LNCAP (cell line): Measurements from ENCODE around the gene CLCN5.

Experiments
- TF ChIP-seq, protein P1 (sequence below): fragments of 450-650 bp; IDR thresholded peaks from 2 replicates; pipeline ENCODE4 v1.5.1; 2017; ENCODE audit warnings: mild to moderate bottlenecking

CLCN5 gene

GRCh38 chrX:50107470-50107869 lies 185.1 kb downstream of the CLCN5 start:
- TF ChIP-seq, protein P1, sequence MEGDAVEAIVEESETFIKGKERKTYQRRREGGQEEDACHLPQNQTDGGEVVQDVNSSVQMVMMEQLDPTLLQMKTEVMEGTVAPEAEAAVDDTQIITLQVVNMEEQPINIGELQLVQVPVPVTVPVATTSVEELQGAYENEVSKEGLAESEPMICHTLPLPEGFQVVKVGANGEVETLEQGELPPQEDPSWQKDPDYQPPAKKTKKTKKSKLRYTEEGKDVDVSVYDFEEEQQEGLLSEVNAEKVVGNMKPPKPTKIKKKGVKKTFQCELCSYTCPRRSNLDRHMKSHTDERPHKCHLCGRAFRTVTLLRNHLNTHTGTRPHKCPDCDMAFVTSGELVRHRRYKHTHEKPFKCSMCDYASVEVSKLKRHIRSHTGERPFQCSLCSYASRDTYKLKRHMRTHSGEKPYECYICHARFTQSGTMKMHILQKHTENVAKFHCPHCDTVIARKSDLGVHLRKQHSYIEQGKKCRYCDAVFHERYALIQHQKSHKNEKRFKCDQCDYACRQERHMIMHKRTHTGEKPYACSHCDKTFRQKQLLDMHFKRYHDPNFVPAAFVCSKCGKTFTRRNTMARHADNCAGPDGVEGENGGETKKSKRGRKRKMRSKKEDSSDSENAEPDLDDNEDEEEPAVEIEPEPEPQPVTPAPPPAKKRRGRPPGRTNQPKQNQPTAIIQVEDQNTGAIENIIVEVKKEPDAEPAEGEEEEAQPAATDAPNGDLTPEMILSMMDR = no peak

DNA sequence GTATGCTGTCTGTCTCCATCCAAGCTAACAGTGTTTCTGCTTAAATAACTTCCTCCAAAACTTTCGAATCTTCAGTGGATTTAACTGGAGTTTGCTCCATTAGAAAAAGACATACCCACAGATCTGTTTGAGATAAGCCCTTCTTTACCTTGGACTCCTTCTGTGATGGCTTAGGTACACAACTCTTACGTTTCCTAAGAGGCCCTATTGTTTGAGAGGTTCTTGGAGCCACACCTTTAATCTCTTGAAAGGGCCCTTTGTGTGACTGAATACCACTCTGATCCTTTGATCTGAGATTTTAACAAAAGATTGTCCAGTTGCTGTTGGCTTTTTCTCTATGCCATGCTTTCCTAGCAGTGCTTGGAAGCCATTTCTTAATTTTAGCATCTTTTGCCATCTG lies 185.9 kb downstream of the CLCN5 start:
- TF ChIP-seq, protein P1 = no peak

- TF ChIP-seq, protein P1 = no peak
Measured at GRCh38 chrX:50111742-50112141, 189.3 kb downstream of the CLCN5 start.

GRCh38 chrX:50114113-50114512 lies 191.7 kb downstream of the CLCN5 start:
- TF ChIP-seq, protein P1 = no peak

GRCh38 chrX:50115973-50116372 lies 193.6 kb downstream of the CLCN5 start:
- TF ChIP-seq, protein P1 = no peak

- TF ChIP-seq, protein P1 = no peak
Measured at GRCh38 chrX:50117476-50117875, 195.1 kb downstream of the CLCN5 start.

DNA sequence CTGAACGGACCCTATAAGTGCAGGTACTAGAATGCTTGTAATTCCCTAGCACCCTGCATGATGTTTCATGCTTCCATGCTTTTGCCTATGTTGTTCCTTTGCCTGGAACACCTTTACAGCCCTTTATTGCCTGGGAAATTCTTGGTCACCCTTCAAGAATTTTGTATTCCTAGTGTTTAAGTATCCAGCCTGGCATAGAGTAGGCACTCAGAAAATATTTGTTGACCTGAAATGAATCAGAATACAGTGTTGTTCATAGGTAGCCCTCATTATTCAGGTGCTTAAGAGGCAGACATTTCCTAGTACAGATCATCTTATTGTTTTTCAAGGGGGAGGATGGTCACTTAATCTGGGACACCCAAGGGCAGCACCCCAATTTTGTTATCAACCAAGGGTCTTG lies 203.1 kb downstream of the CLCN5 start:
- TF ChIP-seq, protein P1 = no peak

DNA sequence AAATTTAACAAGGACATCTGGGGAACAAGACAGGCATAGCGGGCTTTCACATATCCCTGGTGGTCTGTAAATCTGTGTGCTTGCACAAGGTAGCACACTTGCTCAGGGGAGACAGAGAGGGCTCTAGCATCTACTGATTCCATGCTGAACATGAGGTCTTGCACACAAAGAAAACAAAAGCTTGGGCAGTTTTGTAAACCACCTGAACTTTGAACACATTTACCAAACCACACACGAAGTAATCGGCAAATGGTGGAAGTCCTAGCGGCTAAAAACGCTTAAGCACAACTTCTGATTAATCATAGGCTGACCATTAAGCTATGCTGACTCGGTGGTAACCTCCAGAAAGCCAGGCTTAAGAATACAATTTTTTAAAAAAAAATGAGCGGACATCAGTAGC lies 225.6 kb downstream of the CLCN5 start:
- TF ChIP-seq, protein P1 = no peak
